GM18505 (cell line): ENCODE measurements around the gene ARMC9.

ENCODE experiments used
- ATAC-seq: cut with Tn5 transposase; IDR thresholded peaks from one replicate; pipeline ENCODE4 v1.9.1; 2021; ENCODE audit not compliant: unreplicated experiment
- POLR2A ChIP-seq: IDR thresholded peaks from 4 replicates; pipeline ENCODE4 v1.6.1; 2011; ENCODE audit warnings: borderline replicate concordance; ENCODE audit not compliant: insufficient read depth, insufficient read length; ENCODE audit errors: extremely low read depth

The ARMC9 gene

DNA sequence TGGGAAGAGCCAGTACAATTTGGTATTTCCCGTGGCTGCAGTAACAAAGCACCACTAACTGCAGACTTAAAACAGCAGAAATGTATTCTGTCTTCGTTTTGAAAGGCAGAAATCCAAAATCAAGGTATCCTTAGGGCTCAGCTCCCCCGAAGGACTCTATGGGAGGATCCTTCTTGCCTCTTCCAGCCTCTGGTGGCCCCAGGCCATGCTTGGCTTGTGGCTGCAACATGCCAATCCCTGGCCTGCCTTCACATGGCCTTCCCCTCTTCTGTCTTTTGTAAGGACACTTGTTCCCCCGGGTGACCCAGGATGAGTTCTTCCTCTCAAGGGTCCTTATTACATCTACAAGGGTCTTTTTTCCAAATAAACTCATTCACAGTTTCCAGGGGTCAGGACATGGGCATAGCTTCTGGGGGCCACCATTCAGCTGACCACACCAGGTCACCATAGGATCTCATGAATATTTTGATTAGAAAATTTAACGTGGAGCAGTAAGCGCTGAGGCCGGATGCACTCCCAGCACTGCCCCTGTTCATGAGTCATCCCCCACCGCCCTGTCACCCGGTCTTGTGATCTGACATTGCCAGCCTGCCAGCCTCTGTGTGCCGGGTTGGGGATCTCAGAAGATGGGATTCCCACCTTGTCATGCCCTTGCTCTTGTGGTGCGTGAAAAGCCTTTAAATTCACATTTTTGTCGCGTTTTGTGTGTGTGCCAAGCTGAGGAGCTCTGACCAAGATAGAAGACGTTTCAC, 135.9 kb downstream of the ARMC9 start:
- no peak for ATAC-seq
- TF ChIP-seq POLR2A, result no peak

DNA sequence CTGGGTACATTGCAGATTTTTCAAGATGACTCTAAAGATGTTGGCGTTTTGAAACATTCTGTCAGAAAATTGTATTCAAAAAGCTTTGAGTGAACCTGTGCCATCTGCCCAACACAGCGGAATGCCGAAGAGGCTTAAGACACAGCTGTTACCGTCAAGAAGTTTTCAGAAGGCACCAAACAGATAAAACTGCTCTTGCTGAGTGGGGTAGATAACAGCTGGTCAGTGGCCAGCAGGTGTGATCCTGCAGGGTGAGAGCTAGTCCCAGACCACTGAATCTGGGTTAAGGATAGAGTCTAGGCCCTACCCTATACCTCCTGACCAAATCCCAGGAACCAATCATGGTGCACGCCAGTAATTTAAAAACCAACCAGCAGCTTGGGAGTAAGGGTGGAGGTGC, 136.6 kb downstream of the ARMC9 start:
- no peak for TF ChIP-seq POLR2A
- no peak for ATAC-seq

DNA sequence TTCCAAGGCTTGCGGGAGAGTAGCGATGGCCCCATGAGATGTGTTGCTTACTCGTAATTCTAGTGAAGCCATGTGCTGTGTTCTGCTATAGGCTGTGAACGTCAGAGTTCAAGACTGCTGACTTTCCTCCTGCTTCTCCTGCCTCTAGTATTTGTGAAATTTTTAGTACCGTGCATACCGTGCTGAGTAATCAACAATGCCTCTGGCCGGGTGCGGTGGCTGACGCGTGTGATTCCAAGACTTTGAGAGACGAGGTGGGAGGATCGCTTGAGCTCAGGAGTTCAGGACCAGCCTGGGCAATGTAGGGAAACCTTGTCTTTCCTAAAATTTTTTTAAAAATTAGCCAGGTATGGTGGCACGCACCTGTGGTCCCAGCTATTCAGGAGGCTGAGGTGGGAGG, 137.2 kb downstream of the ARMC9 start:
- no peak for ATAC-seq
- TF ChIP-seq POLR2A, result no peak

DNA sequence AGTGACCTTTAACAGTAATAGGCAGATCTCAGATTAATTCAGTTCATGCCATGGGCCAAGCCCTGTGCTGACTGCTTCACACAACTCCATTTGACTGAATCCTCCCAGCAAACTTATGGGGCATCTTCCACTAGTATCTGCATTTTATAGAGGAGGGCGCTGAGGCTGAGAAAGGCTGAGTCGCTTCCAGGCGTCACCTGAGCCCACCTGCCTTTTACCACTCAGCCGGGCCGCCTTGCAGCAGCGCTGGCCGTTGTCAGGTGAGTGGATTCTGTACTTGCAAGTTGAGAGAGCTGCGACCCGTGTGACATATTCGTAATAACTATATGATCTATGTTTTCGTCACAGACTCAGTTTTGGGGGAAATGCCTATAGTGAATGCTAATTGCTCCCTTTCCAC, 137.8 kb downstream of the ARMC9 start:
- no peak for ATAC-seq
- no peak for TF ChIP-seq POLR2A

DNA sequence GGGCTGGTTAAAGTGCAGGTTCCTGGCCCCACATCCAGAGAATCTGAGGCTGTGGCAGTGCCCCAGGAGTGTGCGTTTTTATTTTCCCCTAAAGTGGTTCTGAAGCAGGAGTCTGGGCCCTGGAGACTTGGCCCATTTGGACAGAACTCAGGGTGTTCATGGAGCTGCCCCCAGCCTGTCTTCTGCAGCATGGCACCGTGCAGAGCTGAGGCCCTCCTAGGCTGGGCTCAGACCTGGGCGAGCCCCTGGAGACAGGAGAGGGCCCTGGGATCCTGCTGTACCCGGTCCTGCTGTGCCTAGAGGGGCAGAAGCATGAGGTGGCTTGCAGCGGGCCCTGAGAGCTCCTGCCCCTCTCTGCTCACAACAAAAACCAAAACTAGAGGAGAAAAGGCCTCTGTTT, 138.3 kb downstream of the ARMC9 start:
- no peak for ATAC-seq
- TF ChIP-seq POLR2A, result no peak

DNA sequence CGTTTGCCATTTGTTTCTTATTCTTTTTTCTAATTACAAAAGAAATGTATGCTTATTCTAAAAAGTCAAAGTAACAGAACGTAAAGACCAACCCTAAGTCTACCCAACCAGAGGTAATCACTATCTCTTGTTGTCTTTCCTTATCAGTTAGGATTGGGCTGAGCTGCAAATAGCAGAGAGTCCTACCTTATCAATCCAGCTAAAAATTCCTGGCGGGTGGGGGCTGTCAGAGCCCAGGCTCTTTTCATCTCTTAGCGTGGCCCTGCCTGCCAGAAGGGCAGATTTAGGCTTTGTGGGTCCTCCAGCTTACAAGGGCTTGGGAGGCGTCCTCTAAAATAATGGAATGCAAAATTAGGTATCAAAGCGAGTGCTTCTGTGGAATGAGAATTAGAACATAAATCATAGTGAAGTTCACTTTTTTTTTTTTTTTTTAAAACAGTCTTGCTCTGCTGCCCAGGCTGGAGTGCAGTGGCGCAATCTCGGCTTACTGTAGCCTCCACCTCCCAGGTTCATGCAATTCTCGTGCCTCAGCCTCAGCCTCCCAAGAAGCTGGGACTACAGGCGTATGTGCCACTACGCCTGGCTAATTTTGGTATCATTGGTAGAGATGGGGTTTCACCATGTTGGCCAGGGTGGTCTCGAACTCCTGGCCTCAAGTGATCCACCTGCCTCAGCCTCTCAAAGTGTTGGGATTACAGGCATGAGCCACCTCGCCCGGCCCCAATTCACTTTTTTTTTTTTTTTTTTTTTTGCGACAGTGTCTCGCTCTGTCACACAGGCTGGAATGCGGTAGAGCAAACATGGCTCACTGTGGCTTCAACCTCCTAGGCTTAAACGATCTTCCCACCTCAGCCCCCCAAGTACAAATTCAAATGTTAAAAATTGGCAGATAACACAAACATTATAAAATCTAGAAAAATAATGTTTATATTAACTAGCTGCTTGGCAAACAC, 139.7 kb downstream of the ARMC9 start:
- TF ChIP-seq POLR2A, result no peak
- ATAC-seq, result no peak

DNA sequence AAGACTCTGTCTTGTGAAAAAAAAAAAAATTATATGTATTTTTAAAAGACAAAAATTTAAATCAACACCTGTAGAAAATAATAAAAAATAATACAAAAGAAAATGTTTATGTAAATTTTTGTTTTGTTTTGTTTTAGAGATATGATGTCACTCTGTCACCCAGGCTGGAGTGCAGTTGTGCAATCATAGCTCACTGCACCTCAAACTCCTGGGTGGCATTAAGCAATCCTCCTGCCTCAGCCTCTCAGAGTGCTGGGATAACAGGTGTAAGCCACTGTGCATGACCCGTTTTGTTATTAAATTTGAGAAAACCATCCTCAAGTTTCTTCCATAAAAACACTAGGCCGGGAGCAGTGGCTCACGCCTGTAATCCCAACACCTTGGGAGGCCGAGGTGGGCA, 140.9 kb downstream of the ARMC9 start:
- TF ChIP-seq POLR2A, result no peak
- ATAC-seq, result no peak

DNA sequence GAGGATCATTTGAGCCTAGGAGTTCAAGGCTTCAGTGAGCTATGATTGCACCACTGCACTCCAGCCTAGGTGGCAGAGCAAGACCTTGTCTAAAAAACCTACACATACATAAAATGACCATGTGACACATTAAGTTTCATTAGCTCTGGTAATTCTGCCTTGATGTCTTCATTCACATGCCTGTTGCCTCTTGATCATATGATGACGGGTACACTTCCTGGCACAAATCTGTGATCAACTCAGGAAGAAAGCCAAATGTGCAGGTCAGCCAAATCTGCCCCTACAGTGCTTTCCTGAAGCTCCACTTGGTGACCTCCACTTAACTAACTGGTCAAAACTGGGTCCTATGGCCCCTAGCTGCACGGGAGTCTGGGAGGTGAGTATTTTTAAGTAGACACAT, 142.7 kb downstream of the ARMC9 start:
- TF ChIP-seq POLR2A, result no peak
- no peak for ATAC-seq

DNA sequence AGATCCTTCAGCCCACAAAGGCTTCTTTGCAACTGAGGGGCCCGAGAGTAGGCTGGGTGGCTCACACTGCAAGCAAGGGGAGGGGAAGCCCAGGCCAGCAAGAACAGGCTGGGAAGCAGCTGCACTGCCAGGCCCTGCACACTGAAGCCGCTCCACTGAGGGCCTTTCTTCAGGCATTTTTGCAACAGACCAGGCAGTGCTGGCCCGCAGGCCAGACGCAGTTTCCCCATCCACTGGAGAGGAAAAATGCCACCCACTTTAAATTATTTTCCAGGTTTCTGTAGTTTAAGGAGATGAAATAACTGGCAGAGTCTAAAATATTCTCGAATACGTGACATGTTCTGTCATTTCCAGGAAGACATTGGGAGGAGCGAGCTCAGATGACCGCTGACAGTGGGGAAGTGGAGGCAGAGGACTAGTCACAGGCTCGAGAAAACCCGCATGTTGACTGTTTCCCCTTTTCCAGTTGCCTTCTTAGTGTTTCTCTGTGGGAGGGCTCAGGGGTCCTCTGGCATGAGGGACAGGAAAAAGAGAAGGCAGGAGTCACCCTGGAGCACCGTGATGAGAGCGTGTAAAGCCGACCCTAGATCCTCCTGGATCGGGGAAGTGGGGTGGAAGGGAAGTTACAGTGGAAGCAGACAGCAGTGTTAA, 143.8 kb downstream of the ARMC9 start:
- no peak for TF ChIP-seq POLR2A
- ATAC-seq, result no peak

DNA sequence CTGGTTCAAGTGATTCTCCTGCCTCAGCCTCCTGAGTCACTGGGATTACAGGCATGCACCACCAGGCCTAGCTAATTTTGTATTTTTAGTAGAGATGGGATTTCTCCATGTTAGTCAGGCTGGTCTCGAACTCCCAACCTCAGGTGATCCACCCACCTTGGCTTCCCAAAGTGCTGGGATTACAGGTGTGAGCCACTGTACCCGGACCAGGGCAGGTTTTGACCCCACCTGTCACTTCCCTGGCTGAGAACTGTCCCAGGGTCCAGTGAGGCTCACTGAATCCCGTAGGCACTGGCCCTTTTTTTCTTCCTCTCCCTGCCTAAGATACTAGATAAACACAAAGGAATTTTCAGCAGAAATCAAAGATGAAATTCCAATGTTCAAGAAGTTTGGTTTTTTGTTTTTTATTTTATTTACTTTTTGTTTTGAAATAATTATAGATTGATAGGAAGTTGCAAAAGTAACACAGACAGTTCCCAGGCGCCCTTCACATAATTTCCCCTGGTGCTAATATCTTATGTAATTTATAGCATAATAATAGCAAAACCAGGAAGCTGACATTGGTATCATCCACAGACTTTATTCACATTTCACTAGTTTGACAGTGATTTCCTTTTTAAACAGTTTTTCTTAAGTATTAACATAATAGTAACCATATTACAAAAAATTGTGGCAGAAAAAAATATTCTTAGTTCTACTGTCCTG, 144.7 kb downstream of the ARMC9 start:
- no peak for TF ChIP-seq POLR2A
- ATAC-seq, result no peak

DNA sequence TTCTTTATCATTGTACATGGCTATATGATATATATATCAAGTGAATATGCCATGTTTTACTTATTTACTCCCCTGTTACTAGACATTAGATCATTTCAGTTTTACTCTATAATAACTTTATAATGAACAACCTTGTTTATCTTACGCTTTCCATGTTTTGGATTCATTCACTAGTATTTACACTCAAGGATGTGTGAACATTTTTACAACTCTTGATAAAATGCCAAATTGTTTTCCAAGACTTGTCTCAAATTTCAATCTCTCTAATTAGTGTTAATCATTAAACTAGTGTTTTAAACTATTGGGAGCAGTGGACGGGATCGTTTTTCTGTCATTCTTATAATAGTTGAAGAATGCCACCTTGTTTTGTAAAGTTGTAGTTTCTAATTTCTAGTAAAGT, 145.6 kb downstream of the ARMC9 start:
- ATAC-seq, result no peak
- no peak for TF ChIP-seq POLR2A

DNA sequence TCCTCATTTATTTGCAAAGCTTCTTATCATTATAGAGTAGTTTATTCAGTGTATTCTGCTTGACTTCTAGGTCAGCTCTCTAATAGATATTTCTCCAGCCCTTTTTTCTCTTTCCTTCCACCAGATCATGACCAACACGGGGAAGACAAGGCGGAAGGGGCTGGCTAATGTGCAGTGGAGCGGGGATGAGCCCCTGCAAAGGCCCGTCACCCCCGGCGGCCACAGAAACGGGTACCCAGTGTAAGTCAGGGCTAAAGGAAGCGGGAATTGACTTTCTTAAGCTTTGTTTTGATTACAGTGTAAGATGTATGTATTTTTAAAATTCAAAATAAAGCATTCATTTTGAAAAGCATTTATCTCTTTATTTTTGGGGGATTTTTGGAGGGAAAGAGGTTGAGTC, 146.4 kb downstream of the ARMC9 start:
- TF ChIP-seq POLR2A, result no peak
- ATAC-seq, result no peak

DNA sequence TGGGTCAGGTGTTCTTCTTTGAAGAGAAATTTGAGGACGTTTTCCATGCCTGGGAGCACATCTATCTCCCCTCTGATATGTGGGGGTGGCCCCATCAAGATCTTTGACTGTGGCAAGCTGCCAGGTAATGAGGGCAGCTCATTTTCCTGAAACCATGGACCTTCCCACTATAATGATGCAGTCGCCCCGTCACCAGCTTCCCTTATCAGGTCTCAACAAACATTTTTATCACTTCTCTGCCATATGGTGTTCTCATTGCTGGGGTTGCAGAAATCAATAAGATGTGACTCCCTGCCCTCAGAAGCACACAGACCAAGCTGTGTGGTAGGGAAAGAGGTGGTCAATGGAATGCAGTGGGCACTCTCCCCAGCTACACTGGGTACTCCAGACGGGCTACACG, 148.7 kb downstream of the ARMC9 start:
- TF ChIP-seq POLR2A, result no peak
- ATAC-seq, result no peak
